Immature natural killer cell (primary cell): Measurements from ENCODE around the gene KRT7. TPM values are rescaled to one million over a fixed set of nuclear protein-coding genes. Genes with fewer than 3 reads are reported as not detected.

Experiments used
- DNase-seq, 3 donors: peaks; one replicate each; pipeline ENCODE4 v3.0.0; 2022; ENCODE audit warnings: mixed read lengths in 1 of 3
- H3K27ac Mint-ChIP-seq, 6 donors: one replicate each; pipeline ENCODE4 v1.8.0; 2020; ENCODE audit warnings: mixed read lengths in 6 of 6, mild to moderate bottlenecking in 5 of 6, inconsistent platforms in 4 of 6, moderate library complexity in 3 of 6
- H3K27me3 Mint-ChIP-seq, 3 donors: one replicate each; pipeline ENCODE4 v1.8.0; 2020 to 2021; ENCODE audit warnings: low read depth in 3 of 3, mild to moderate bottlenecking in 3 of 3, mixed read lengths in 3 of 3, moderate library complexity in 3 of 3, inconsistent platforms in 1 of 3
- H3K36me3 Mint-ChIP-seq, 3 donors: one replicate each; pipeline ENCODE4 v1.8.0; 2020; ENCODE audit warnings: mixed read lengths in 3 of 3, inconsistent platforms in 2 of 3, mild to moderate bottlenecking in 2 of 3
- H3K4me1 Mint-ChIP-seq, 2 donors: one replicate each; pipeline ENCODE4 v1.8.0; 2020; ENCODE audit warnings: inconsistent platforms in 2 of 2, mild to moderate bottlenecking in 2 of 2, mixed read lengths in 2 of 2, moderate library complexity in 1 of 2
- H3K4me3 Mint-ChIP-seq, 5 donors: one replicate each; pipeline ENCODE4 v1.8.0; 2020; ENCODE audit warnings: mild to moderate bottlenecking in 5 of 5, mixed read lengths in 5 of 5, inconsistent platforms in 3 of 5, moderate library complexity in 3 of 5
- H3K9me3 Mint-ChIP-seq, 6 donors: one replicate each; pipeline ENCODE4 v1.8.0; 2020; ENCODE audit warnings: mild to moderate bottlenecking in 6 of 6, mixed read lengths in 6 of 6, inconsistent platforms in 4 of 6, moderate library complexity in 3 of 6
- polyA plus RNA-seq, 3 donors: library from polyadenylated mRNA; unstranded; fragments of 300-500 nt; fragmentation: Illumina TruSeq; gene quantifications; one replicate each; pipeline ENCODE4 v1.2.3, GENCODE V29; 2021

KRT7 gene
- polyA plus RNA-seq, 3 donors from 2014 or later, result not detected

DNA sequence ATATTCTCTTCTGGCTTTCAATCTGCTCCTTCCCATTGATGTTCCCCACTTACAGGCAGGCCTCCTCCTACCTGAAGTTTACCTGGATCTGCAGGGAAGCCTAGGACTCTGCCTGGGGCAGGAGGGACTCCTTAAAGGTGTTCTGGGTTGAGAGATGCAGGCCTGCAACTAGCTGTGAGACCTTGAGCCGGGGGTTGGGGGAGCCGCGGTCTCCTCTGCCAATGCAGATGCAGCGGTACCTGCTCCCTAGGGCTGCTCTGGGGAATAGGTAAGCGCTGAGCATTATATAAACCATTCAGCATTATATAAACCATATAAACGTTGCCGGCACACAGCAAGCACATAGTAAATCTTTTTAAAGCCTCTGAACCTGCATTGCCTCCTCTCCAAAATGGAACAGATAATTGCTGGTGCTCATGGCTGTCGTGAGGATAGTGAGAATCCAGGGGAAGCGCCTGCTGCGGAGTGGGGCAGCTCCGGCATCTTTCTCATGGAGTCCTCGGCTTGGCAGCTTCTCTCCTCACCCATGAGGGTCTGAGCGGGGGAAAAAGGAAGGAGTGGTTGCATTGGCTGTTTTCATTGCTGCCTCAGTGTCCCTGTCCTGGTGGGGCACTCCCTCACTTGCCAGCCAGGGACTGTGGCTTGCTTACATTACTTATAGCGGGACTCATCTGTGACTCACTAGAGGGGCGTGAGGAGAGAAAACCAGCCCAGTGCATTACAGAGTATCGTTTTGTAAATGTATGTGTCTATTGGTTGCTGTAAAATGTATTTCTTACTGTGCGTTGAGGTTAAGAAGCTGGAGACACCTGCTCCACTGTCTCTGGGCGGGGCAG, 28.7 kb upstream of the KRT7 start:
- no peak for DNase-seq
- Mint-ChIP-seq H3K9me3 (peaks cover 0 to 1% (median 0%) of the 10 kb centered on the region in 6 donors), H3K4me3 (no peak overlapping the region), H3K27ac (no peak overlapping the region), H3K36me3 (no peaks in the 10 kb centered on the region), H3K4me1 (no peaks in the 10 kb centered on the region), H3K27me3 (peaks cover 3 to 19% (median 5%) of the 10 kb centered on the region in 3 donors)

DNA sequence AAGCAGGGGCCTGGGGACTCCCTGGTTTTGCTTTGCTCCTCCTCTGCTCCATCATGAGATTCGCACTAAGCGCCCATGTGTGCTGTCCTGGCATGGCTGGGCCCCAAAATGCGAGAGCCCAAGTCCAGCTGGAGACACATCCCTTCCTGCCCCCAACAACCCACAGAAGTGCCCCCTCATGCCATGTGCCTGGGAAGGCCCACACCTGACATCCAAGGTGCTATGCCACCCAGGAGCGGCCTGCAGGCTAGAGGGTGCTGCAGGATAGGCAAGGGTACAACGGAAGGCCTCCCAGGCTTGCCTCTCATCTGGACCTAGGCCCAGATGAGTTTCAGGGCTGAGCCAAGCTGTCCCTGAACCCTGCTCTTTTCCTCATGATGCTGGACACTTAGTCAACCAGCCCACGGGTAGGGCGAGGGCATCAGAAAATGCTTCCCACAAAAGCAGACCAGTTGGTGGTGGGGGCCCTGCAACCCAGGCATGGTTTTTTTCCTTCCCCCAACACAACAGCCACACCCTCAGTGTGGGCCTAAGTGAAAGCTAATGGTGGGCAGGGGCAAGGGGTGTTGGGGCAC, 28.0 kb upstream of the KRT7 start:
- no peaks in the 10 kb centered on the region for H3K4me1 Mint-ChIP-seq
- H3K9me3 Mint-ChIP-seq, result peaks cover 0 to 1% (median 0%) of the 10 kb centered on the region in 6 donors
- H3K4me3 Mint-ChIP-seq, result no peak overlapping the region
- no peaks in the 10 kb centered on the region for H3K36me3 Mint-ChIP-seq
- DNase-seq, result no peak
- no peak overlapping the region for H3K27ac Mint-ChIP-seq
- H3K27me3 Mint-ChIP-seq, result peaks cover 3 to 19% (median 5%) of the 10 kb centered on the region in 3 donors

DNA sequence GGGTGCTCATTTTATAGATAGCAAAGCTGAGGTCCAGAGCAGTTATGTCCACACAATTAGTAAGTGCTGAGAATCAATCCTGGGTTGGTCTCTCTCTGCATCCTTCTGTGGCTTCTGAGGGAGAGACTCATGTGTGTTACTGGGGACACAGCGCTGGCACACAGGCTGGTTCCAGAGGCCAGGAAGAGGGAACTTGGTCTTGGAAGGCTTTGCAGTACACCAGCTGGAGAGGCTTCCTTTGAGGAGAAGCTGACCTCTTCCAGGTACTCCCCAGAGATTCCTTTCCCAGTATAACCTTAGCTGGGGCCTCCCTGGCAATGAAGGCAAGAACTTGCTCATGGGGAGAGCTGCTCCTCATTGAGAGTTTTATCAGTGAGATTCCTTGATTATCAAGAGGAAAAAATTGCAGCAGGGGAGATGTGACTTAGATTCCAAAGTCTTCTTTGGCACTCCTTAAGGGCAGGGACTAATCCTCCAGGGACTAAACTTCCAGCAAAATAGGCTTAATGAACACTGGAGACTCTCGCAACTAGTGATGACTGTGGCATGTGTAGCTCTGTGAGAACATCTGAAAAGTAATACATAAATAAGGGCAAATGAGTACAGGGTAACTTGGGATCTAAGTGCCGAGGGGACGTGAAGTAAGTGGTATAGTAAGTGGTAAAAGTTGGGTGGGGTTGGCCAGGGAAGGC, 27.3 kb upstream of the KRT7 start:
- Mint-ChIP-seq H3K9me3 (peaks cover 0 to 1% (median 0%) of the 10 kb centered on the region in 6 donors), H3K4me1 (no peaks in the 10 kb centered on the region), H3K36me3 (no peaks in the 10 kb centered on the region), H3K27me3 (peaks cover 3 to 19% (median 5%) of the 10 kb centered on the region in 3 donors), H3K4me3 (no peak overlapping the region), H3K27ac (no peak overlapping the region)
- DNase-seq, result no peak

DNA sequence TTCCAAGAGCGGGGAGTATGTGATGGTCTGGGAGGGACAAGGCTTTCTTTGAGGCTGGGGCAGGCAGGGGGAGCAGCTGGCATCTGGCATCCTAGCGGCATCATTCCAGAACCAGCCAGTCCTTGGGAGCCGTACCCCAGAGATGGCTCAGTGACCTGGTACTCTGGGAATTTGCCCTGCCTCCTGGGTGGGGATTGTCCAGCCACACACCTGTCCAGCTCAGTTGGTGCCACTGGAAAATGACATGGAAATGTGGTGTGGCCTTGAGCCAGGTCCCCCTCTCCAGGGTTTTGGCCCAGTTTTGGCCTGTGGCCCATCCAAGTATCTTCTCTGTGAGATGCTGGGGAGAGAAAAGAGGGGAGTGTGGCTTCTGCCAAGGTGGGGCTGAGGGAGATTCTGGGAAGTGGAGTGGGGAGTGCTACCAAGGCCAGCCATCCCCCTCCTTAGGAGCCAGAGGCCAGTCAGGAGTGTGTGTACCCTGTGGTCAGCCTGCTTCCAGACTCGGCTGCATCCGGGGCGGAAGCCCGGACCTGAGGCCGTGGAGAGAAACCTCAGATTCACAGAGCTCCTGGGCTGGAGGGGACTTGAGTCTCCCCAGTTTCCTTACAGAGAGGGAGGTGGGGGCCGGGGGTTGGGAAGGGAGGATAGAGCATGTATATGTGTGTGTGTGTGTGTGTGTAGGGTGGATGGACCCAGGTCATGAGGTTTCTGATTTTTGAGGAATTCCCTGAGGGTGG, 26.6 kb upstream of the KRT7 start:
- peaks cover 3 to 22% (median 5%) of the 10 kb centered on the region in 3 donors for H3K27me3 Mint-ChIP-seq

DNA sequence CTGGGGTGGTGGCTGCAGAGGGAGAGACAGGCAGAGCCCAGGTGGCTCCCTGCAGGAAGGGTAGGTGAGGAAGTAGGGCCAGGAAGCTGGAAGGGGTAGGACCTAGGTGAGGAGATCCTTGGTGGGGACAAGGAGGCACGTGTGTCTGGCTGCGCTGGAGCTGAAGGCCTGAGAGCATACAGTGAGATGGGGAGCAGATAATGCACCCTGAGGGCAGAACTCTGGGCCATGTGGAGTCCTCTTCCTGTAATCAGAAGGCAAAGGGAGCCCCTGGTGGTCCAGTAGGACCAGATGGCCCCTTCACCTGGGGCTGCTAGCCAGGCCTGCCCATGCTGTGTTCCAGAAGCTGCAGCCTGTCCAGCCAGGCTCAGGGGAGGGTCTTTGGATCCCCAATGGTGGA, 25.9 kb upstream of the KRT7 start:
- Mint-ChIP-seq H3K4me3 (no peak overlapping the region), H3K9me3 (peaks cover 0 to 1% (median 0%) of the 10 kb centered on the region in 6 donors), H3K36me3 (no peaks in the 10 kb centered on the region), H3K4me1 (no peaks in the 10 kb centered on the region), H3K27me3 (peaks cover 3 to 19% (median 5%) of the 10 kb centered on the region in 3 donors), H3K27ac (no peak overlapping the region)
- no peak for DNase-seq

More for the DNA sequence above, 26.6 kb upstream of the KRT7 start:
- Mint-ChIP-seq H3K4me1 (no peaks in the 10 kb centered on the region), H3K27ac (no peak overlapping the region), H3K4me3 (no peak overlapping the region), H3K9me3 (peaks cover 0 to 1% (median 0%) of the 10 kb centered on the region in 6 donors), H3K36me3 (no peaks in the 10 kb centered on the region)
- DNase-seq, result no peak

DNA sequence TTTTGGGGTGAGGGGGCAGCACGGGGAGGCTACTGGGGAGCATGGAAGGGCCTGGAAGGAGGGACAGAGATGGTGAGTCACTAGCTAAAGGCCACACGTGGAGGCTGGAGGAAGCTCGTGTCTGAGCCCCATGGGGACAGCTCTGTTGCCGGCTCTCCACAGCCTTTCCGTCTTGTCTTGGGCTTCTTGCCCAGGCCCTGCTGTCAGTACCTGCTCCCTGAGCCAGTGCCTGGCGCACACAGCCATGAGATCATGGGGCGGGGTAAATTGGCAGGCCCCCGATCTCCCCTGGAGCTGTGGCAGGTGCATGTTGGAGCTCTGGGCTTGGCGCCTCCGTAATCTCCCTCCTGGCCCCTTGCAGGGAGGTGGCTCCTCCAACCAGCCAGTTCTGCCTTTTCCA, 25.1 kb upstream of the KRT7 start:
- Mint-ChIP-seq H3K36me3 (no peaks in the 10 kb centered on the region), H3K4me1 (no peaks in the 10 kb centered on the region), H3K27ac (no peak overlapping the region), H3K9me3 (peaks cover 0 to 1% (median 0%) of the 10 kb centered on the region in 6 donors), H3K27me3 (peaks cover 3 to 18% (median 5%) of the 10 kb centered on the region in 3 donors), H3K4me3 (no peak overlapping the region)
- DNase-seq, result no peak

DNA sequence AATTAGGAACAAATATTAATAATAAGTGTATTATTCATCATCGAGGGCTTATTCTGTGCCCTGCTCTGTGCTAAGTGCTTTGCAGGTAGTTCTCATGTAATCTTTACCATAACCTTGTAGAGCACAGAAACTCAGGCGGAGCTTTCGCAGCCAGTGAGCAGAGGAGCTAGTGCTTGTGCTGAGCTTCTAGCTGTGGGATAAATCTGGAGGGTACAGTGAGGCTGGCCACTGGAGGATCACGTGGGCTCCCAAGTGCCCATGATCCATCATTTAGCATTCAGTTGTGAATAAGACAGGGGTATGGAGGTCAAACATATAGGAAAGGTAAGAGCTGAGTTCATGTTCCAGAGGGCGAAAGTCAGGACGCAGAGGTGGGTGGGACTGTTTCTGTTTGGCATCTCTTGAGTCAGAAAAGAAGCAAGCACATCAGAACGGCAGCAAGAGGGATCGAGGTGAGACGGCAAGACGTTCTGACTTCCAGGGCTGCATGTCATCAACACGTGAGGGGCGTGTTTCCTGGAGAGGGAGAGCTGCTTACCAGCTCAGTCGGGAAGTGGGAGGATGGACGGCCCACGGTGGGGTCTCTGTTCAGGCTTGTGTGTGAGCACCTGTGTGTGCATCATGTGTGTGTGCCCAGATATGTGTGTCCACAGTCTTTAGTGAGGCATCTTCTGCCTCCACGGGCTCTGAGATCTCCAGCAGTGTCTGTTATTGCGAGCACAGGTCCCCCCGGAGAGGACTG, 24.4 kb upstream of the KRT7 start:
- Mint-ChIP-seq H3K4me1 (no peaks in the 10 kb centered on the region), H3K27ac (no peak overlapping the region), H3K27me3 (peaks cover 3 to 14% (median 5%) of the 10 kb centered on the region in 3 donors), H3K4me3 (no peak overlapping the region), H3K9me3 (peaks cover 0 to 1% (median 0%) of the 10 kb centered on the region in 6 donors), H3K36me3 (no peaks in the 10 kb centered on the region)
- DNase-seq, result no peak

DNA sequence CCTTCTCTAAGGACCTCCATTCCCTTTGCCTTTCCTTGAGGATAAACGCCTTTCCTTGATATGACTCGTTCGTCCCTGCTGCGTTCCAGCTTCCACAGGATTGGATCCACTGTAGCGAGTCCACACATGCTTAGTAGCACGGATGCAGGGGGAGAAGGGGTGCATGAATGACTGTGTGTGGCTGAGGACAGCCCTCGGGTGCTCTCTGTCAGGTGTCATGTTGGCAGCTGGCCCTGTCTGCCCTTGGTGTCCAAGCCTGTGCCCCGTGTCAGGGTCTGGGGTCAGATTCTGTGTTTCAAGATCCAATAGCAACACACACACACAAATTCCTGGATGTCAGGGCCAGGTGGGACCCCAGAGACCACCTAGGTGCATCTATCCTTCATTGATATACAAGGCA, 23.7 kb upstream of the KRT7 start:
- H3K4me3 Mint-ChIP-seq, result no peak overlapping the region
- peaks cover 3 to 17% (median 5%) of the 10 kb centered on the region in 3 donors for H3K27me3 Mint-ChIP-seq
- no peak overlapping the region for H3K27ac Mint-ChIP-seq
- H3K4me1 Mint-ChIP-seq, result no peaks in the 10 kb centered on the region
- peaks cover 0 to 1% (median 0%) of the 10 kb centered on the region in 6 donors for H3K9me3 Mint-ChIP-seq
- no peak for DNase-seq
- H3K36me3 Mint-ChIP-seq, result no peaks in the 10 kb centered on the region

DNA sequence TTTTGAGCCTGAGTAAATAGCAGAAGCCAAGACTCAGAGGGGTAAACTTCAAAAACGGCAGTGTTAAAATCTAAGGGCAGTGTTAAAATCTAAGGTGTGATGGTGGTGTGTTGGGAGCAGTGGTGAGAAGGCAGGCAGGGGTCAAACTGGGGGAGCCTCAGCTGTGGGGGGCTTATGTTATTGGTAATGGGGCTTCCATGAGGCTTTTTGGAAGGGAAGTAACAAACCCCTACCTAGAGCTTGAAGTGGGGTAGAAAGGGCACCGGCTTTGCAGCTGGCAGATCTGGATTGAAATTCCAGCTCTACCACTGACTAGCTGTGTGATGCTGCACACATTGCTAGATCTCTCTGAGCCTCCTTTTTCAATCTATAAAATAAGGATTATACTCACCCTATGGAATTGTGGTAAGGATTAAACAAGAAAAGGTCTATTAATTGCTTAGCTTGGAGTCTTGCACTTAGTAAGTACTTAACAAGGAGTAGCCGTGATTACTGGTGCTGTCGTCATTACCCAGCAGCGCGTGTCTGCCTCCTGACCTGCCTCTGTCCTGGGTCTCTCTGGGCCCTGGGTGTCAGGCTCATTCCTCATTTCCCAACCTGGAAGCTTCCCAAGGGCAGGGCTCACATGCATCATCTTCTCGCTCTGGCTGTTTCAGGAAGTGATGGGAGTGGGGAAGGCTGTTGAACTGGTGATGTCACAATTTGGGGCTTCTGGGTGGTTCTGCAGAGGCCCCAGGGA, 22.7 kb upstream of the KRT7 start:
- H3K36me3 Mint-ChIP-seq, result no peaks in the 10 kb centered on the region
- no peaks in the 10 kb centered on the region for H3K4me1 Mint-ChIP-seq
- peaks cover 3 to 17% (median 5%) of the 10 kb centered on the region in 3 donors for H3K27me3 Mint-ChIP-seq
- no peak for DNase-seq
- H3K4me3 Mint-ChIP-seq, result no peak overlapping the region
- H3K9me3 Mint-ChIP-seq, result peaks cover 0 to 1% (median 0%) of the 10 kb centered on the region in 6 donors
- no peak overlapping the region for H3K27ac Mint-ChIP-seq

DNA sequence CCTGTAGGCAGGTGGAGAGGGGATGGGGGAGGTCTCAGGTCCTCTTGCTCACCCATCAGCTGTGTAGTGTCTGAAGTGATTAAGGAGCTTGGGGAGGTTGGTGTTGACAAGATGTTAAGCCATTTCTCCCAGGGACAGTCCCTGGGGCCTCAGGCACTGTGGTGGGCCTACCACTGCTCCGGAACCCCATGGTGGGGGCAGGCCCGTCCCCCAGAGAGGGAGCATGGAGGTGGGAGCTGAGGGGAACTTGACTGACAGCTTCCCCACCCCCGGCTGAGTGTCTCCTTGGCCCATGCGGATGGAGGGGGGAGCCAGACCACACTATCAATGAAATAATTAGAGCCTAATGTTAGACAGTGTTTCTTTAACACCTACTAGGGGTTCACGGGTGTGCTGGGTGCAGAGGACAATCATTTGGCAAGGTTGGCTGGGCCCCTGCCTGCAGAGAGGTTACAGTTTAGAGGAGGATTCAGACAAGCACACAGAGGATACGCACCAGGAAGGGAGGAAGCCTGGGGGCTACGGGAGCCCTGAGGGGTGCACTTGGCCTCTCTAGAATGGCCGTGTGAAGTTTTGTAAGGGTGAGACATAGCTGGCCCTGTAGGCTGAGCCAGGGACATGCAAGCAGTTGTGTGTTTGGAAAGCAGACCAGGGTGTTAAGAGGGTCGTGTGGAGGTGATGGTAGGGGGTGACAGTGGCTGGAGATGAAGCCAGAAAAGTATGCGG, 22.0 kb upstream of the KRT7 start:
- no peak overlapping the region for H3K27ac Mint-ChIP-seq
- peaks cover 3 to 15% (median 5%) of the 10 kb centered on the region in 3 donors for H3K27me3 Mint-ChIP-seq
- no peak for DNase-seq

DNA sequence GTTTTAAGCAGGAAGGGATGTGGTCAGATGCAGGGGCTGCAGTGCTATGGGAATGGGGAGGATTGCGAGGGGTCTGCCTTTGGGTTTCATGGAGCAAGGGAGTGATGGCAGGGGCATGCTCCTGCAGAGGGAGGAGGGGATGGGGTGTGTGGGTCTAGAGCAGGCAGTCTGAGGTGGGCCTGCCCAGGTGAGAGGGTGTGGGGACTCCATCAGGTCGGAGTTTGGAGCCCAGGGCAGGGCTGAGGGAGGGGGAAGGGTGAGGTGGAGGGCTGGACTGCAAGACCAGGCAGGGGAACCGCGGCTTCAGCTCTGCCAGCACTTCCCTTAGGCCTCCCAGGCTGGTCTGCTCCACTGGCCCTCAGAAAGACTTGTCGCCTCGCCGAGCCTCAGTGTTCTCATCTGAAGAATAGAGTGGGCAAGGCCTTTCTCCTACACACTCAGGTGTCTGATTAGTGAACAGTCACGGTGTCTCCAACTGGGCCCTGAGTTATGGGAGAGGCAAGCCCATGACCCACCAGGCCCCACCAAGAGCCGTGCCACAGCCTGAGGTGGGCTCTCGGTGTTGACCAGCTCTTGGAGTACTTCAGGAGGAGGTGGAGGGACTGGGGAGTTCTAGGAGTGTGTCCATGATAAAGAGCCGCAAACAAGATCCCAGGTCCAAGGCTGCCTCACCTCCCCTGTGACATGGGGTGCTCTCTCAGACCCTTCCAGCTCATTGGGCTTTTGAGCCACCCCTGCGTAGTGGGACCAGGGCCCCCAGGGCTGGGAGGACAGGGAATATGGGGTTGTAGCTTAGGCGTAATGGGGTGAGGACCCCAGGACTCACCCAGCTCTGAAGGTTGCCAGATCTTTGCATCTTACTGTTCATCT, 21.1 kb upstream of the KRT7 start:
- H3K36me3 Mint-ChIP-seq, result no peaks in the 10 kb centered on the region
- no peak overlapping the region for H3K27ac Mint-ChIP-seq
- peaks cover 2 to 15% (median 3%) of the 10 kb centered on the region in 3 donors for H3K27me3 Mint-ChIP-seq
- no peak overlapping the region for H3K4me3 Mint-ChIP-seq
- DNase-seq, result no peak
- H3K9me3 Mint-ChIP-seq, result no peaks in the 10 kb centered on the region
- H3K4me1 Mint-ChIP-seq, result no peaks in the 10 kb centered on the region

More for the DNA sequence above, 22.0 kb upstream of the KRT7 start:
- H3K9me3 Mint-ChIP-seq, result no peaks in the 10 kb centered on the region
- H3K4me1 Mint-ChIP-seq, result no peaks in the 10 kb centered on the region
- H3K36me3 Mint-ChIP-seq, result no peaks in the 10 kb centered on the region
- H3K4me3 Mint-ChIP-seq, result no peak overlapping the region
